SK-N-SH (cell line): Measurements from ENCODE around the gene PAM. TPM values are rescaled to one million over a fixed set of nuclear protein-coding genes. Genes with fewer than 3 reads are reported as not detected.

Source experiments
- CTCF ChIA-PET: fragments of 300-600, 350-600 bp; formaldehyde crosslinking; extraction: SDS; loops from one replicate; lab custom pipeline; 2021; lab: Yijun Ruan, JAX
- POLR2A ChIA-PET: fragments of 350-600 bp; sonication (Branson Sonifier 250); formaldehyde crosslinking; extraction: SDS; loops from one replicate; lab custom pipeline; 2020; ENCODE audit warnings: antibody characterized with exemption, inconsistent platforms; lab: Yijun Ruan, JAX
- DNase-seq: peaks from one replicate; pipeline ENCODE4 v3.0.0; 2012
- H2AFZ ChIP-seq: fragments of 200-600 bp; sonication (generic); 2 replicates; pipeline ENCODE4 v1.8.1; 2016; ENCODE audit warnings: antibody characterized with exemption, mild to moderate bottlenecking, low read depth
- H3F3A ChIP-seq: fragments of 200-600 bp; sonication (generic); replicated peaks from 2 replicates; pipeline ENCODE3; 2016; ENCODE audit warnings: antibody characterized with exemption, mild to moderate bottlenecking; ENCODE audit not compliant: insufficient read depth
- H3K27ac ChIP-seq, 2 experiments: fragments of 200-500 bp in 1 of 2; fragments of 200-600 bp in 1 of 2; sonication (Bioruptor generic) in 1 of 2; sonication (generic), shearing (Covaris generic) in 1 of 2; 2 replicates each; pipeline versions ENCODE4 v1.5.1 to v1.6.1; 2014 to 2016; ENCODE audit warnings: low read depth in 2 of 2, inconsistent platforms in 1 of 2, low read length in 1 of 2, mild to moderate bottlenecking in 1 of 2, mixed read lengths in 1 of 2
- H3K27me3 ChIP-seq: fragments of 200-600 bp; sonication (generic), shearing (Covaris generic); 2 replicates; pipeline ENCODE4 v1.6.1; 2016; ENCODE audit warnings: mixed run types; ENCODE audit not compliant: insufficient read depth
- H3K36me3 ChIP-seq, 2 experiments: fragments of 200-500 bp in 1 of 2; fragments of 200-600 bp in 1 of 2; sonication (Bioruptor generic) in 1 of 2; sonication (generic) in 1 of 2; replicated peaks in 1 of 2; 2 replicates each; pipeline versions ENCODE3 to v1.5.1; 2014 to 2016; ENCODE audit warnings: low read length in 1 of 2, mild to moderate bottlenecking in 1 of 2; ENCODE audit not compliant: insufficient read depth in 2 of 2, control insufficient read depth in 1 of 2
- H3K4me1 ChIP-seq, 2 experiments: fragments of 200-500 bp in 1 of 2; fragments of 200-600 bp in 1 of 2; sonication (Bioruptor generic) in 1 of 2; sonication (generic), shearing (Covaris generic) in 1 of 2; 2 replicates each; pipeline versions ENCODE4 v1.5.1 to v1.6.1; 2014 to 2016; ENCODE audit warnings: low read depth in 1 of 2, low read length in 1 of 2, mixed run types in 1 of 2; ENCODE audit not compliant: insufficient read depth in 2 of 2, control insufficient read depth in 1 of 2
- H3K4me2 ChIP-seq: fragments of 200-600 bp; sonication (generic), shearing (Covaris generic); 2 replicates; pipeline ENCODE4 v1.6.1; 2017; ENCODE audit warnings: mixed run types
- H3K4me3 ChIP-seq, 2 experiments: fragments of 200-500 bp in 1 of 2; fragments of 200-600 bp in 1 of 2; sonication (Bioruptor generic) in 1 of 2; sonication (generic), shearing (Covaris generic) in 1 of 2; 2 replicates each; pipeline versions ENCODE4 v1.5.1 to v1.8.1; 2014 to 2016; ENCODE audit warnings: low read depth in 2 of 2, inconsistent platforms in 1 of 2, low read length in 1 of 2, mild to moderate bottlenecking in 1 of 2, mixed read lengths in 1 of 2, moderate library complexity in 1 of 2
- H3K79me2 ChIP-seq: fragments of 200-600 bp; sonication (generic); 2 replicates; pipeline ENCODE4 v1.8.1; 2017; ENCODE audit warnings: mild to moderate bottlenecking; ENCODE audit not compliant: insufficient read depth
- H3K9ac ChIP-seq: fragments of 200-600 bp; sonication (generic); 2 replicates; pipeline ENCODE4 v1.6.1; 2017; ENCODE audit warnings: mixed run types
- H3K9me2 ChIP-seq: fragments of 200-600 bp; sonication (generic); 2 replicates; pipeline ENCODE4 v1.6.1; 2017; ENCODE audit warnings: mixed run types
- H3K9me3 ChIP-seq: fragments of 200-600 bp; sonication (generic); 2 replicates; pipeline ENCODE4 v1.6.1; 2017; ENCODE audit warnings: mixed run types, mild to moderate bottlenecking, moderate library complexity
- H4K20me1 ChIP-seq: fragments of 200-600 bp; sonication (generic); 2 replicates; pipeline ENCODE4 v1.6.1; 2017; ENCODE audit warnings: mild to moderate bottlenecking, mixed run types; ENCODE audit not compliant: insufficient read depth
- CTCF ChIP-seq: fragments of 200-600 bp; sonication (generic); IDR thresholded peaks from 2 replicates; pipeline ENCODE4 v1.6.1; 2017; ENCODE audit warnings: antibody characterized with exemption, mild to moderate bottlenecking, moderate library complexity
- EP300 ChIP-seq, 2 experiments: IDR thresholded peaks; 2 replicates each; pipeline versions ENCODE4 v1.4.0 to v1.6.1; 2012; ENCODE audit warnings: borderline replicate concordance in 1 of 2, low read depth in 1 of 2, low read length in 1 of 2
- FOXJ3 ChIP-seq: sonication (generic); formaldehyde crosslinking; IDR thresholded peaks from 2 replicates; pipeline ENCODE4 v1.5.1; 2020; ENCODE audit warnings: mild to moderate bottlenecking, missing genetic modification reagents
- IRF3 ChIP-seq: fragments of 150-350 bp; IDR thresholded peaks from 2 replicates; pipeline ENCODE4 v1.6.1; 2016; ENCODE audit warnings: mild to moderate bottlenecking, low read depth, low read length
- PBX3 ChIP-seq: IDR thresholded peaks from 2 replicates; pipeline ENCODE4; 2012
- REST ChIP-seq: IDR thresholded peaks from 2 replicates; pipeline ENCODE4 v1.6.1; 2012; ENCODE audit warnings: mild to moderate bottlenecking, low read depth, low read length, moderate library complexity
- SIN3A ChIP-seq: IDR thresholded peaks from 2 replicates; pipeline ENCODE4 v1.6.1; 2012; ENCODE audit warnings: low read depth, mild to moderate bottlenecking, low read length, moderate library complexity, borderline replicate concordance
- ZBTB33 ChIP-seq: IDR thresholded peaks from 2 replicates; pipeline ENCODE4 v1.4.0; 2012; ENCODE audit warnings: low read depth, borderline replicate concordance
- WGBS: methylation state at CpG from one replicate; pipeline ENCODE4 v1.1.6; 2017; ENCODE audit warnings: low lambda C conversion rate; 5-methylcytosine and 5-hydroxymethylcytosine counted together
- polyA plus RNA-seq, 3 experiments: library from polyadenylated mRNA; depleted of rRNA; stranded (reverse); fragments of >200 nt; gene quantifications; 2 replicates each; pipeline ENCODE4 v1.2.3, GENCODE V29; 2012

PAM gene
- polyA plus RNA-seq, 1 of the 3 experiments (the other 2 are of a cell fraction), result 507 TPM

GRCh38 chr5:102834438-102834964 is 79.4 kb downstream of the PAM start:
- TF ChIP-seq FOXJ3, result no peak
- TF ChIP-seq CTCF, result no peak
- no peak for TF ChIP-seq REST
- no peak for TF ChIP-seq EP300 (IDR thresholded peaks at IDR 0.05; ENCODE audit: borderline replicate concordance in 1 of 2, low read depth in 1 of 2, low read length in 1 of 2)
- TF ChIP-seq SIN3A, result no peak
- no peak for TF ChIP-seq ZBTB33
- no peak for TF ChIP-seq PBX3
- no peak for TF ChIP-seq IRF3
- TF ChIP-seq, all 33 proteins: peak for 0
- Histone ChIP-seq H4K20me1 (no peaks in the 10 kb centered on the region), H3K36me3 (peaks cover 0 to 8% of the 10 kb centered on the region in 2 experiments), H3K27ac (no peak overlapping the region), H3K9ac (no peak overlapping the region), H3K9me2 (no peaks in the 10 kb centered on the region), H3K9me3 (no peaks in the 10 kb centered on the region), H3K79me2 (peaks cover 16% of the 10 kb centered on the region; the same call in 1 of the 2 replicates), H3K27me3 (no peaks in the 10 kb centered on the region), H2AFZ (no peak overlapping the region), H3K4me1 (peaks cover 0 to 5% of the 10 kb centered on the region in 2 experiments; a peak in 2 of 4 replicates), H3F3A (no peaks in the 10 kb centered on the region), H3K4me3 (no peak overlapping the region), H3K4me2 (no peak overlapping the region)
- DNase-seq, result no peak
- 85% methylated on average over 1 of the region's 1 CpG for WGBS
- CTCF ChIA-PET, result interaction anchor here (0.5 to 1.4 kb wide), 2 partner anchors 9 to 1670 kb away, joined by 3 read pairs; no protein-coding TSS in a partner anchor
- POLR2A ChIA-PET, result no interaction called here
